Esophagus squamous epithelium (tissue), 4 donors: ENCODE results near the gene SPANXN2.

Experiments used
- CTCF ChIP-seq, 6 experiments: fragments of 450-650 bp in 4 of 6; fragments of 200-600 bp in 2 of 6; sonication (generic) in 2 of 6; IDR thresholded peaks; one replicate each; pipeline ENCODE4 v1.5.1; 2016 to 2019; ENCODE audit warnings: antibody characterized with exemption in 6 of 6, mild to moderate bottlenecking in 4 of 6, moderate library complexity in 4 of 6
- POLR2A ChIP-seq, 4 donors: fragments of 450-650 bp; IDR thresholded peaks; one replicate each; pipeline ENCODE4 v1.6.1; 2017; ENCODE audit warnings: antibody characterized with exemption in 4 of 4, mild to moderate bottlenecking in 4 of 4, moderate library complexity in 3 of 4

- peak in 5 of 6 experiments; percentile 15 to 46 (median 31) for TF ChIP-seq CTCF (IDR thresholded peaks at IDR 0.05)
- no peak for TF ChIP-seq POLR2A (IDR thresholded peaks at IDR 0.05)
These were observed 56.2 kb downstream of the SPANXN2 start for GRCh38 chrX:143664302-143664701.
